ENCODE measurements around the gene KNDC1.

KNDC1 gene

DNA sequence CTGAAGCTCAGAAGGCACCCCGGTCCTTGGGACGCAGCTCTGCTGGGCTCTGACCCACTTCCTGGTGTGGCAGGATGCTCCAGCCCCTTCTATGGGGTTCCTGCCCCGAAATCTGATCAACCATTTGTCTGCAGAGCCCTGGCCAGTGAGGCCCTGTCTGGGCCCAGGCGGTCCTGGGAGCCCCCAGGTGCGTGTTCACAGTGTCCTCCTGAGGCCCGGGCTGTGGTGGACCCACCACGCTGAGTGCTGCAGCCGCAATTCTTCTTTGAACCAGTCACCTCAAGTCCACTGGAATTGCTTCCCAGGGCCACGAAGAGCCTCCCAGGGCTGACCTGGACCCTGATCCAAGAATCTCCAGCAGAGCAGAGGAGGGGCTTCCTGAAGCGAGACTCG lies 19.1 kb downstream of the KNDC1 start:
- DNase-seq = no peak

DNA sequence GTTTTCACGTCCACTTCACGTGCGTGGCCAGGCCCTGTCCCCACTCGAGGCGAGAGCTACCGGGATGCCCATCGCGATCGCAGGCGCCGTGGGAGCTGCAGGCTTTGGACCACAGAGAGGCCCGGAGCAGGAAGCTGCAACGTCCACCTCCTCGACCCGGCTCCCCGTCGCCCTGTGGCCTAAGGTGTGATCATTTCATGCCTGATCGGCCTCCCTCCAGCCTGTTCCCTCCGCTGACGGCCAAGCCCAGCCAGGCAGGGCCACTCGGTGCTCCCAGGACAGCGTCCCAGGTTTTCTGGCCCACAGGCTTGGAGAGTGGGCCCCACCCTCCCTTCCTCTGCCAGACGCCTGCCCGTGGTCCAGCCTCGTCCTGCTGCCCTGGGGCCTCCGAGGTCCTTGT lies 19.6 kb downstream of the KNDC1 start:
- no peak for DNase-seq

DNA sequence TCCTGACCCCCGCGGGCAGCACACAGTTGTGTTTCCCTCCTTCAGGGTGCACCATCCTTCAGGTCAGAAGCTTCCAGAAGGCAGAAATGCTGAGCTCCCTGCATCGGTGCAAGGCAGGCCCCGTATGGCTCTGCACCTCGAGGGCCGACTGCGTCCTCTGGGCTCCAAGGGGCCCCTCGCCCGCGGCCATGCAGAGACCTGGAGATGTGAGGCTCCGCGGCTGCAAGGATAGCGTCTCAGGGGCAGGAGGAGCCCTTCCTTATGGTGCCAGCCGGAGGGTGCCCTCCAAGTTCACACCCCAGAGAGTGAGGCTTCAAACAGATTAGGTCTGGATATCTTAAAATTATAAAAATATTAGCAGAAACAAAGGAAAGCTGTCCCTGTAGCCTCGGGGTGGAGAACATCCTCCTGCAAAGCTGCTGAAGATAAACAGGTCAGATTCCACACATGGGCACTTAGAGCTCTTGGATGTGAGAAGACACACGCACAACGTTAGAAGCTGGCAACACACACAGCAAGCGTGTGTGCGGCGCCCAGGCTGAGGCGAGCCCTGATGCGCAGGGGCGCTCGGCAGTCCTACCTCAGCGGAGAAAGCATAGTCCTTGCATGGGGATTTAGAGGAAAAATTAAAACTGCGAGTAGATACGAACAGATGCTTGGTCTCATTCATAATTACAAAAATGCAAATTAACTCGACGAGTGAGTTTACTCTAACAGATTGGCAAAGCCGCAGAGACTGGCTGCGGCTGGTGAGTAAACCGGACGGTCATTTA lies 20.4 kb downstream of the KNDC1 start:
- no peak for DNase-seq

DNA sequence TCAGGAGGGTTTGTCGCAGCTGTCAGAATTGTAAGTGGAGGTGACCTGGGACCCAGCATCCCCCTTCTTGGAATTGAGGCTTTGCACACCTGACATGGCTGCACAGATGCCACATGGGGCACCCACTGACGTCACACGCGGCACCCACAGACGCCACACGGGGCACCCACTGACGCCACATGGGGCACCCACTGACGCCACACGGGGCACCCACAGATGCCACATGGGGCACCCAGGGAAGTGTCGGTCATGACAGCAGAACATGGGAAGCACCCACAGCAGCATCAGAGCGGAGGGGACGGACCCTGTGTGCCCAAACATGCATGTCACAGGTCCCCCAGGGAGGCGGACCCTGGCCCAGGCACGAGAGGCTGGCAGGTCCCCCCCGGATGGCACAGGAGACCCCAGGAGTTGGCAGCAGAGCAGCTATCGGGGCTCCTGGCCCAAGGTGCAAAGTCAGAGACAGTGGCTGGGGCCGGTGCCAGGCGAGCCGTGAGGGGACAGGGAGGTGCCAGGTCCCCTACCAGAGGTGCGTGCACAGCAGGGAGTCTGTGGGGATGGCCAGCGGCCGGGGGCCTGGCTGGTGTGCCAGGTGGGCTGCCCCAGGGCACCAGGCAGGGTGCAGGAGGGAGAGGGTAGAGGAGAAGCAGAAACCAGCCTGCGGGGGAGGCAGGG lies 21.1 kb downstream of the KNDC1 start:
- DNase-seq = no peak

DNA sequence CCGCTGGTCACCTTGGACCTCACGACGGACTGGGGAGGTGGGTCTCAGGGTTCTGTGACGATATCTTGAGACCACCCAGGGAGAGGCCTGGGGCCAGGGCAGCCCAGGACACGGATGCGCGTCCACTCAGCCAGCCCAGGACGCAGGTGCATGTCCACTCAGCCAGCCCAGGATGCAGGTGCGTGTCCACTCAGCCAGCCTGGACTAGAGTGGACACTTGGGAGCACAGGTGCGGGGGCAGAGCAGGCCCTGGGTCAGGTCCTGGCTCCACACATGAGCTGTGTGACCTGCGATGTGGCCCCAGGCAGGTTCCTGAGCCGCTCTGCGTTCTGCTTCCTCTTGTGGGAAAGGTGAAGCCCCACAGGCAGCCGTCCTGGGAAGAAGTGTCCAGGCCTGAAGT lies 22.2 kb downstream of the KNDC1 start:
- no peak for DNase-seq

DNA sequence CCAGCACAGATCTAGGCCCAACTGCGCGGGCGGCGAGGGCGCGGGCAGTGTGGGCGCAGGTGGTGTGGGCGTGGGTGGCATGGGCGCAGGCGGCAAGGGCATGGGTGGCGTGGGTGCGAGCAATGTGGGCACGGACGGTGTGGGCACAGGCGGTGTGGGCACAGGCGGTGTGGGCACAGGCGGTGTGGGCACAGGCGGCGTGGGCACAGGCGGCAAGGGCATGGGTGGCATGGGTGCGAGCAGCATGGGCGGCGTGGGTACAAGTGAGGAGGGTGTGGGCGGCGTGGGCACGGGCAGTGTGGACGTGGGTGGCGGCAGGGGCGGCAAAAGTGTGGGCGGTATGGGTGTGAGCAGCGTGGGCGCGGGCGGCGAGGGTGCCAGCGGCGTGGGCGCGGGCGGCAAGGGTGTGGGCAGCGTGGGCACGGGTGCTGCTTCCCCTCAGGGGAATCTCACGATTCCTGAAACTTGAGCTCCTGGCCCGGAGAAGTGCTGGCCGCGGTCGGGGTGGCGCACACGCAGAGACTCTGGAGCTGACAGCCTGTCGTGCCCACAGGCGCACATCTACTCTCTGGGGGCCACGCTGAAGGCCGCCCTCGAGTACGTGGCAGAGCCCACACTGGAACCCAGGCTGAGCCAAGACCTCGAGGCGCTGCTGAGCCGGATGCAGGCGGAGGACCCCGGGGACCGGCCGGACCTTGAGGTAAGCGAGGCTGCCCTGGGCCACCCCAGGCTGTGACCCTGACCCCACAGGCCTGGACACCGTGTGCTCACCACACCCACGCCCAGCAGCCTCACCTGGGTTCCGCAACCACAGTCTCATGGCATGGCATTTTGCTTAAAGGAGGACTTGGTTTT lies 23.0 kb downstream of the KNDC1 start:
- DNase-seq = no peak

DNA sequence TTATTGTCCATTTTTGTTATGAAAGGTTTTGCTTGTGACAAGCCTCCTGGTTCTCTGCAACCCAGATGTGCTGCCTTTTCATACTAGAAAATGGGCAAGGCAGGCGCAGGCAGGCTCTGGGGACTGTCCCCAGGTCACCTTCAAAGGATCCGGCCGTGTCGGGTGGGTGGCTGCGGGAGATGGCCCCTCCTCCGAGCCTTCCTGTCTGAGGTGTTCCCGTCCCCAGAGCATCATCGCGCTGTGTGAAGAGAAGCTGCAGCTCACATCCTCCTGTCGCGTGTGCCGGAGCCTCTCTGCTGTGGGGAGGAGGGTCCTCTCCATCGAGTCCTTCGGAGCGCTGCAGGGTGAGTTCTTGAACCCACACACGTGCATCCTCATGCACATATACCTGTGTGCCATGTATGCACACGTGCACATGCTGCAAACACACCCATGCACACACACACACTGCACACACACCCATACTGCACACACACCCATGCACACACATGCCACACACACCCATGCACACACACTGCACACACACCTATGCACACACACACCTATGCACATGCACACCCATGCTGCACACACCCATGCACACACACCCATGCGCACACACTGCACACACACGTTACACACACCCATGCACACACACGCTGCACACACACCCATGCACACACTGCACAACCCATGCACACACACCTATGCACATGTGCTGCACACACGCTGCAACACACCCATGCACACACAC lies 23.8 kb downstream of the KNDC1 start:
- DNase-seq = no peak

DNA sequence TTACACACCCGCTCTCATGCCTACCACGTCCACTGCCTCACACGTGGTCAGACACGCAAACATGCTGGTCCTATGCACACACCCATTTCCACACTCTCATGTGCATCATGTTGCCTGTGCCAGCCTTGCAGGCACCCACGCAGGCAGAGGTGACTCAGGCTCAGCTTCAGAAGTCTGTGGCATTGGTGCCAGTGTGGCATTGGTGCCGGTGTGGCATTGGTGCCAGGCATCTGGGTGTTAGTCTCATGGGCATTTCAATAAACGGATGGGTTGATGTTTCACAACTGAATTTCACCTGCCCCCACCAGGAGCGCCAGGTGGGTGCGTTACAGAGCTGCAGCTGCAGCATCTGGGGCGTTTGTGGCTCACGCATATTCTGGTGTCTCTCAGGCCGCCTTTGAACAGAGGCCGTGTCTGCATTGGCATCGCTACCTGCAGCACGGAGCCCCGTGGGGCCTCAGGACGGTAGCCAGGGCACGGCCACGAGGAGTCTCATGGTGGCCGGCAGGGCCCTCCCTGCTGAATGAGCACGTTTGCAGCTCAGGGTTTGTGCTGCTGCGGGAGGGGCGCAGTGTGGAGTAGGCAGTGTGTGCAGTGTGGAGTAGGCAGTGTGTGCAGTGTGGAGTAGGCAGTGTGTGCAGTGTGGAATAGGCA lies 24.7 kb downstream of the KNDC1 start:
- DNase-seq = no peak

DNA sequence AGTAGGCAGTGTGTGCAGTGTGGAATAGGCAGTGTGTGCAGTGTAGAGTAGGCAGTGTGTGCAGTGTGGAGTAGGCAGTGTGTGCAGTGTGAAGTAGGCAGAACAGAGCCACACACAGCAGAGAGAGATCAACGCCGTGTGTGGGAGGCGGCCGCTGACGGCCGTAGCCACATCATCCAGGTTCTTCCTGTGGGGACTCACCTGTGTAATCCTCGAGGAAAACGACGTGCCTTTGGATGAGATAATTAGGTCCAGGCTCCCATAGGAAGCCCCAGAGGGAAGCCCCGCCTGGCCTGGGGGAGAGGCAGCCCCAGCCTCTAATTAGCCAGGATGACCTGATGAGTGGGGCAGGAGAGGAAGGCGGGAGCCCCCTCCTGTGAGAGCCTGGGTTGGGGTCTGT lies 25.4 kb downstream of the KNDC1 start:
- DNase-seq = no peak

DNA sequence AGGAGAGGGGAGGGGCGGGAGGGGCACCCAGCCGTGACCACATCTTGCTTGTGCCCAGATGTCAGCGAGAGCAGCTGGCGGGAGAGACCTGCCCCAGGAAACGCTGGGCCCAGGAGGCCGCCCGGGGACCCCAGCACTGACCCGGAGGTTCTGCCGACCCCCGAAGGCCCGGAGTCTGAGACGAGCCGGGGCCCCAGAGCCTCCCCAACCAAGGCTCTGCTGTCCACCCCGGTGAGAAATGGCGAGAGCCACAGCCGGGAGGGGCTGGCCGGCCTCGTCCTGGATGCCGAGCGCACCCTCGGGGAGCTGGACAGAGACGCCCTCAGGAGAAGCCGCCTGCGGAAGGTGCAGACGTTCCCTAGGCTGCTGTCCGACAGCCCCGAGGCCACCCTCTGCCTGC lies 25.9 kb downstream of the KNDC1 start:
- no peak for DNase-seq

DNA sequence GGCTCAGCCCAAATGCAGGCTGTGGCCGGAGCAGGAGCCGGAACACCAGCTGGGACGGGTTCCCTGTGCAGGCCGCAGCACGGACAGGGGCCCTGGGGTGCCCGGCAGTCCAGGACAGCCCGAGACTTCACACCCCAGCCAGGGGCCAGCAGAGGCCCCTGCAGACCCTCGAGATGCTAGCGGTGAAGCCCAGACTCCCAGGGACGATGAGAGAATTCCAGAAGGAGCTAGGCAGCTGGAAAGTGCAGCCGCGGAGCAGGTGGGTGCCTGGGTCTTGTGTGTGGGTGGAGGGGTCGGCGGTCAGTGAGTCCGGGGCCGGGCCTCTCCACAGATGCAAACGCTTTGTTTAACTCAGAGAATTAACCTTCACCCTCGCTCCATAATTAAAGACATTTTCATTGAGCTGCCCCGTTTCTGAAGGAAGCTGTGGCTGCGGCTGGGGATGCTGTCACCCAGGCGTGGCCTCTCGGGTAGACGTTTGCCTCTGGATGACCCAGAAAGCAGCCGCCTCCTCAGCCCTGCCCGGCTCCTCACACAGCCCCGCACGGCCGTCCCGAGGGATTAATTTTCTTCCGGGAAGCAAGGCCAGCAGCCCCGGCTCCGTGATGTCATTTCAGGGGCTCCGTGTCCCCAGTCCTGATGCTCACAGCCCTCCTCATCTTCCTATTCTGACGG lies 26.5 kb downstream of the KNDC1 start:
- no peak for DNase-seq

DNA sequence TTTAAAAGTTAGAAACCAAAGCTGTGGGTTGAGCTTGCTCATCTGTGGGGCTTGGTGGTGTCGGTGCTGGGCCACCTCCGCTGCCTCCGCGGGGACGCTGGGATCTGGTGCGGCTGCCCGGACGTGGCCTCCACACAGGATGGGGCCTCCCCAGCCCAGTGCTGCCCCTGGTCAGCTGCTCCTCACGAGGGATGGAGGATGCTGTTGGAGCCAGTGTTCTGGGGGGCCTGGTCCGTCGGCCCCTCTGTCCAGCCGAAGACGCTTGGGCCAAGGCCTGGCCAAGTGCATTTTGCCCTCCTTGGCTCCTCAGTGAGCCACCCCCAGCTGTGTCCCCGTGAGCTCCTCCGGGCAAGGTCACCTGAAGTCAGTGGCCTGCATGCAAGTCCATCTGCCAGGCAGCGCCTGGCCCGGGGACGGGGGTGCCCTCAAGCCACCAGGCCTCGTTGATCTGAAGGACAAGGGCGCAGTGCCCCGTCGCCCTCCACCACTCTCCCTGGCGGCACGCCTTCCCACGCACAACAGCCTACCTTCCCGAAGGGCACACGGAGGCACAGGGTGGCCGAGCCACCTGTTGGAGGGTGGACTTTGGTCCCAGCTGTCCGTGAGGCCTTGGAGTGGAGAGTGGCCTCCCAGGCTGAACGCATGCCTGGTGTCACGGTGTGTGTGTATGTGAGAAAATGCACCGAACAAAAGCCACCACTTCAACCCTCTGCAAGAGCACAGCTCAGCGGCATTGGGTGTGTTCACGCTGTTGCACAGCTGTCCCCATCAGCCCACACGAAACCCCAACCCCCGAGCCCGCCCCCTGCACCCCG lies 27.3 kb downstream of the KNDC1 start:
- DNase-seq = no peak

DNA sequence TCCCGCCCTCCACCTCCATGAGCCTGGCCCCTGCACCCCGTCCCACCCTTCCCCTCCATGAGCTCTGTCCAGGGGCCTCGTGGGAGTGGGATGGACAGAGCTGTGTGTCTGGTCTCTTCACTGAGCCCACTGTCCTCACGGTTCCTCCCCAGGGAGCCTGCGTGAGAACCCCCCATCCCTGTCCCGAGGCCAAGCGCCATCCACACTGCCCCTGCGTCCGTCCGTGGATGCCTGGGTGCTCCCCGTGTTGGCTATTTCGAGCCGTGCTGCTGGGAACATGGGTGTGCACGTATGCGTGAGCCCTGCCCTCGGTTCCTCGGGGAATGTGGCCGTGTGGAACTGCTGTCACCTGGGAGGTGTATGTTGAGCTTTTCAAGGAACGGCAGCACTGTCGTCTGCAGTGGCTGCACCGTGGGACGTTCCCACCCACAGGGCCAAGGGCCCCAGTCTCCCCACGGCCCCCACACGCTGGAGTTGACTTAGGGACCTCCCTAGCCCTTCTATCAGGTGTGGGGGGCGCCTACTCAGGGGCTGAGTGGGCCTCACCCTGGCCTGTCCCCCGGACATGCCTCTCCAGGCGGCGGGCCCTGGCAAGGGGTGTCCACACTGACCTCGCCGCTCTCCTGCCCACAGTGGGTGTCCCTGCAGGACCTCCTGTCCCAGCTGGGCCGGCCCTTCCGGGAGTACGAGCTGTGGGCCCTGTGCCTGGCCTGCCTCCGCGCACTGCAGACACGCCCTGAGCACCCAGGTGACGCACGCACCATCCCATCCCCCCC lies 28.1 kb downstream of the KNDC1 start:
- no peak for DNase-seq

DNA sequence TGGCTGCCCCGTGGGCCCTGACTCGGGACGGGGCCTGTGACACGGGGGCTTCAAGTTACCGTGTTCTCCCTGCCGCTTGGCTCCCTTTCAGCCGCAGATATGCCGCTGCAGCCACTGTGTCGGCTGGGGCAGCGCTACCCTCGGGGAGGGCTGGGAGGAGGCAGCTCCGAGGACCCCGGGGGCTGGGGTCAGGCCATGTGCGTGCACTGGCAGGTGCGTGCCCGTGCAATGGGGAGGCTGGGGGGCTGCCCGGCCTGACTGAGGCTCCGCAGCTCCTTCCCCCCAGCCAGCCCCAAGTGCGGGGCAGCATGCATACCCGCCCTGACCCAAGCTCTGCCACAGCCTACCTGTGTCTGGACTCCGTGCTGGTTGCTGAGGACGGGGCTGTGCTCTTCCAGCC lies 29.2 kb downstream of the KNDC1 start:
- DNase-seq = no peak

DNA sequence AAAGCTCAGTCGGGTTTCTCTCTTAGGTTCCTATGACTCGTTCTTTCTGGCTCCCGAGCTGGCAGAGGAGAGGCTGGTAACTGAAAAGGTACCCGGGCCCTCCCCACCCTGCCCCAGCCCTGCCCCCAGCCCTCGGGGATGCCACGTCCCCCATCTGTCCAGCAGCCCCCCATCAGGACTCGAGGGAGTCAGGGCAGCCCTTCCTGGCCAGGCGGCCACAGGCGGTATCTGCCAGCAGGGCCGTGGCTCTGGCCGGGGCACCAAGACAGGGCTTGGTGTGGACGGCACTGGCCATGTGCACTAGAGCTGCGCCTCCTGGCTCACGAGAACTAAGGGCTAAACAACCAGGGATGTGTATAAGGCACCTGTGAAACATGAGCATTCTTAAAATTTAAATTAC lies 29.7 kb downstream of the KNDC1 start:
- no peak for DNase-seq

DNA sequence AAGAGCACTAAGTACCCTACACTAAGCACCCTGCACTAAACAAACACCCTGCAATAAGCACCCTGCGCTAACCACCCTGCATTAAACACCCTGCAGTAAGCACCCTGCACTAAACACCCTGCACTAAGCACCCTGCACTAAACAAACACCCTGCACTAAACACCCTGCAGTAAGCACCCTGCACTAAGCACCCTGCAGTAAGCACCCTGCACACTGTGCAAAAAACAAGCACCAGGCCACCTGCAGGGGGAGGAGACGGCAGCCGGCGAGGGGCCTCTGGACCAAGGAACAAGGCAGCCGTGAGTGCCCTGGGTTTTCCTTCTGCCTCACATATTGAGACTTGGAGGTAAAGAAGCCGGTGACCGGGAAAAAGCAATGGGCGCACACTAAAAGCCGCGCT lies 30.2 kb downstream of the KNDC1 start:
- no peak for DNase-seq

DNA sequence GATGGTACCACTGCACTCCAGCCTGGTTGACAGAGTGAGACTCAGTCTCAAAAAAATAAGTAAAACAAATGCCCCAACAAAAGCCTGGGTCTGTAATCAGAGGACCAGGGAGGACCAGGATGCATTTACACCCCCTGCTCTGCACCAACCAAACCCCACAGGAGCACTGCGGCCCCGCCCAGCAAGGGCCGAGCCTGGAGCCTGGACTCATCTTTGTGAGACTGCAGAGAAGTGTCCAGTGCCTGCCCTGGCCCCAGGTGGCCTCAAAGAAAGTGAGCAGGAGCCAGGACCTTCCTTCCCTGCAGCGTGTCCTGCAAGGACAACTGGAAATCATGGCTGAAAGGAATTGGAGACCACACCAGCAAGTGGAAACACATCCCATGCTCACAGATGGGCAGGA lies 31.6 kb downstream of the KNDC1 start:
- DNase-seq = no peak

DNA sequence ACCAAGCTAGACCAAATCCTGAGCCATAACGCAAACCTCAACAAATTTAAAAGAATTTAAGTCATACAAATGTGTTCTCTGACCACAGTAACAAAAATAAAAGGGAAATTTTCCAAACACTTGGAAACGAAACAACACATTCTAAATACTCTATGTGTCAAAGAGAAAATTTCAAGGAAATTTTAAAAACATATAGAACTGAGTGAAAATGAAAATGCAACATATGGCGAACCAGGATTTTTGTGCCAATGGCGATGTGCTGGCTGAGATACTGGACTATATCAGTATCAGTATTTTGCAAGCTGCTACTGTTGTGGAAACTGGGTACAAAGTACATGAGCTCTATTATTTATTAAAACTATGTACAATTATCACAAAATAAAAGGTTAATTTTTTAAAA lies 34.1 kb downstream of the KNDC1 start:
- DNase-seq = no peak

DNA sequence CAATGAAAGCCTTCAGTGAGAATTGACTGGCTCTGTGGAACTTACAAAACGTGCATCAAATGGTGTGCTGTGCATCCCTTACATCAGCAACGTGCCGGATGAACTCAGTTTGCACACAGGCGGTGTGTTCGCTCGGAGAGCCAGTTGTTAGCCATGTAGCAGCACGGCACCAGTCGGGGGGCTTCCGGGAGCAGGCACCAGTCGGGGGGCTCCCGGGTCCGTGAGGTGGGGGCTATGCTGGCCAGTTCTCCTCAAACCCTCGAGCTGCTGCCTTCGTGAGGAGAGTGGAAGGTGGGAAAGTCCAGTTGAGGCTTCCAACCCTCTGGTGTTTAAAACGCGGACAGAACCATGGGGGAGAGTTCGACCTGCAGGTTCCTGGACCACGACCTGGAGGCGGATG lies 35.1 kb downstream of the KNDC1 start:
- no peak for DNase-seq

DNA sequence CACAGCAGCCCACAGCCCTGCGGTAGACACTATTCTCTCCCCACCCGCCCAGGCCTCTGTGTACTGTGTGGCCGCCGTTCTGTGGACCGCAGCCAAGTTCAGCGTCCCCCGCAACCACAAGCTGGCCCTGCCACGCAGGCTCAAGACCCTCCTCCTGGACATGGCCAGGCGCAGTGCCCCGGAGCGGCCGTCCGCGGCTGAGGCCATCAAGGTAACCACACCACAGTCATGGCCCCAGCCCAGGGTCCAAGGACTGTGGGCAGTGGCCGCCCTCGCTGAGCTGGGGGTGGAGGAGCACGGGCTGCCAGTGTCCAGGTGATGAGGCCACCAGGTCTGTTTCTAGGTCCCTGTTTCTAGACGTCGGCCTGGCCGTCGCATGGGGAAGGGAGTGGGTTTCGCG lies 35.6 kb downstream of the KNDC1 start:
- DNase-seq = no peak

Measured in NCI-H1092 treated with DMSO at 0.1 percent for 48 hours (cell line).